ENCODE results near the gene VPREB3.

Gene VPREB3

DNA sequence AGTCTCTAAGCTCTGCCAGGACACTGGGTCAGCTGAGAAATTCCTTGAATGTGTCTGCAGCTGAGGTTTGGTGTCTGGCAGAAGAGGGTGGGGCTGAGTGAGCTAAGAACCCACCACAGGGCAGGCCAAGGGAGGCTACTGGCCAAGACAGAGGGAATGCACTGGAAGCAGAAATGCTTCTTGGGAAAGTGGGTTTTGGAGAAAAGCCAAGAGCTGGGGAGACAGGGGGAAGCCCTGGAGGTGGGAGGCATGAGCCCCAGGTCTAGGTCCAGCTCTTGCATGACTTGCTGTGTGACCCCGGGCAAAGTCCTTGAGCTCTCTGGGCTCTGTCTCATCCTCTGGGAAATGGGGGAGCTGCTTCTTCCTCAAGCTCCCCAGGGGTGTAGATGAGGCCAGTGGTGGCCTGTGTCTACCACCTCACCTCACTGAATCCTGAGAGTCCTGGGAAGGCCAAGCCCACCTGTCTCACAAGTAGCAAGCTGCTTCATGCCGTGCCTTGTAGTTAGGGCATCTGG is 20.8 kb upstream of the VPREB3 start:
- no peak for ATAC-seq
- TF ChIP-seq CSDC2 (CRISPR knock-in tag; IDR thresholded peaks at IDR 0.05) (no peak), ESRRG (CRISPR knock-in tag; IDR thresholded peaks at IDR 0.05) (no peak), ZNF565 (CRISPR knock-in tag; conservative IDR thresholded peaks at IDR 0.05; ENCODE audit: low read depth) (no peak), ZNF8 (CRISPR knock-in tag; IDR thresholded peaks at IDR 0.05) (no peak), ZNF70 (CRISPR knock-in tag; IDR thresholded peaks at IDR 0.05) (no peak), ARNTL (CRISPR knock-in tag; IDR thresholded peaks at IDR 0.05; ENCODE audit: borderline replicate concordance, low read depth) (no peak), ZFP30 (CRISPR knock-in tag; IDR thresholded peaks at IDR 0.05) (no peak), ZFP3 (CRISPR knock-in tag; IDR thresholded peaks at IDR 0.05) (no peak), PATZ1 (CRISPR knock-in tag; IDR thresholded peaks at IDR 0.05; ENCODE audit: borderline replicate concordance) (no peak), GLIS3 (CRISPR knock-in tag; IDR thresholded peaks at IDR 0.05) (no peak), BACH2 (CRISPR knock-in tag; IDR thresholded peaks at IDR 0.05; ENCODE audit: borderline replicate concordance) (no peak), ZC3H10 (CRISPR knock-in tag; IDR thresholded peaks at IDR 0.05) (no peak)
- TF ChIP-seq, protein P1, sequence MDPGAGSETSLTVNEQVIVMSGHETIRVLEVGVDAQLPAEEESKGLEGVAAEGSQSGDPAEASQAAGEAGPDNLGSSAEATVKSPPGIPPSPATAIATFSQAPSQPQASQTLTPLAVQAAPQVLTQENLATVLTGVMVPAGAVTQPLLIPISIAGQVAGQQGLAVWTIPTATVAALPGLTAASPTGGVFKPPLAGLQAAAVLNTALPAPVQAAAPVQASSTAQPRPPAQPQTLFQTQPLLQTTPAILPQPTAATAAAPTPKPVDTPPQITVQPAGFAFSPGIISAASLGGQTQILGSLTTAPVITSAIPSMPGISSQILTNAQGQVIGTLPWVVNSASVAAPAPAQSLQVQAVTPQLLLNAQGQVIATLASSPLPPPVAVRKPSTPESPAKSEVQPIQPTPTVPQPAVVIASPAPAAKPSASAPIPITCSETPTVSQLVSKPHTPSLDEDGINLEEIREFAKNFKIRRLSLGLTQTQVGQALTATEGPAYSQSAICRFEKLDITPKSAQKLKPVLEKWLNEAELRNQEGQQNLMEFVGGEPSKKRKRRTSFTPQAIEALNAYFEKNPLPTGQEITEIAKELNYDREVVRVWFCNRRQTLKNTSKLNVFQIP (CRISPR knock-in tag; IDR thresholded peaks at IDR 0.05; ENCODE audit: borderline replicate concordance, low read depth): no peak

DNA sequence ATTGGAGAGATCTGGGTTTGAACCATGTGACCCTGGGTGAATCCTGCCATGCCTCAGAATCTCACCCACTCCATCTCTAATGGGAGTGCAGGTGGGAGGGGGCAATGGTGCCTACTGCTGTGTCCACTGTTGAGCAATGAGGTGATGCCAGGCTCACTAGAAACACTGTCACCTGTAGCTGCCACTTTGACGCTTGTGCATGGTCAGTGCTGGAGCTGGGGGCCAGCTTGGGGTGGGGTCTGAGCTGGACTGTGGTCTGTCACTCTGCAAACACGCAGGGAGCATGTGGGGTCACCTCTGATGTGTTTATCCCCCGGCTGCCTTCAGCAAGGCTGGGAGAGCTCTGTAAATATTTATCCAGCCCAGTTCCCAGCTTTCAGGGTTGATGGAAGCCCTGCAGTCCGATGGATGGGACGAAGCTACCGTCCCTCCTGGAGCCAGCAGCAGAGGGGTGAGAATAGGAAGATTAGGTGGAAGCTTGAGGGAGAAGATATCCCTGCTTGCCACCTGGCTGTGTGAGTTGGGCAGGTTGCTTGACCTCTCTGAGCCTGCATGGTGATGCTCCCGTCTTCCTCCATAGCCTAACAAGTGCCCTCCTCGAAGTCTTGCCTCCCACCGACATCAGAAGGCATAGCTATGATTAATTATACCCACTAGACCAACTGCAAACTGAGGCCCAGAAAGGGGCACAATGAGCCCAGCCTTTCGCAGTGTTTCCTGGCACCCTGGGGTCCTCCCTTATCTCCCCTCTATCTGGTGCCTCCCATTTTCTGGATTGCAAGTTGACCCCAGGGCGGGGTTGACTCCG is 20.1 kb upstream of the VPREB3 start:
- no peak for ATAC-seq

GRCh38 chr22:23773483-23774113 is 19.4 kb upstream of the VPREB3 start:
- no peak for ATAC-seq
- TF ChIP-seq OSR1 (CRISPR knock-in tag; IDR thresholded peaks at IDR 0.05) (no peak), ZNF70 (CRISPR knock-in tag; IDR thresholded peaks at IDR 0.05) (no peak), PATZ1 (CRISPR knock-in tag; IDR thresholded peaks at IDR 0.05; ENCODE audit: borderline replicate concordance) (no peak), ZNF8 (CRISPR knock-in tag; IDR thresholded peaks at IDR 0.05) (no peak), PPARA (CRISPR knock-in tag; IDR thresholded peaks at IDR 0.05; ENCODE audit: borderline replicate concordance) (no peak)

More for the DNA sequence above, 20.1 kb upstream of the VPREB3 start:
- TF ChIP-seq SNAI2 (CRISPR knock-in tag; IDR thresholded peaks at IDR 0.05) (no peak), BACH2 (CRISPR knock-in tag; IDR thresholded peaks at IDR 0.05; ENCODE audit: borderline replicate concordance) (no peak), TCF4 (CRISPR knock-in tag; IDR thresholded peaks at IDR 0.05; ENCODE audit: borderline replicate concordance) (no peak), TSHZ2 (CRISPR knock-in tag; IDR thresholded peaks at IDR 0.05) (no peak), ZNF565 (CRISPR knock-in tag; conservative IDR thresholded peaks at IDR 0.05; ENCODE audit: low read depth) (no peak), ZNF8 (CRISPR knock-in tag; IDR thresholded peaks at IDR 0.05) (no peak), PPARA (CRISPR knock-in tag; IDR thresholded peaks at IDR 0.05; ENCODE audit: borderline replicate concordance) (no peak), ESRRG (CRISPR knock-in tag; IDR thresholded peaks at IDR 0.05) (no peak), CSDC2 (CRISPR knock-in tag; IDR thresholded peaks at IDR 0.05) (no peak)

Measured in SK-N-SH treated with all-trans-retinoic acid at 6 μM for 48 hours (cell line).